SK-N-SH (cell line): ENCODE data around the gene CLTCL1. TPM values are rescaled to one million over a fixed set of nuclear protein-coding genes. Genes with fewer than 3 reads are reported as not detected.

ENCODE experiments used
- CTCF ChIA-PET: fragments of 300-600, 350-600 bp; formaldehyde crosslinking; extraction: SDS; loops from one replicate; lab custom pipeline; 2021; lab: Yijun Ruan, JAX
- POLR2A ChIA-PET: fragments of 350-600 bp; sonication (Branson Sonifier 250); formaldehyde crosslinking; extraction: SDS; loops from one replicate; lab custom pipeline; 2020; ENCODE audit warnings: antibody characterized with exemption, inconsistent platforms; lab: Yijun Ruan, JAX
- DNase-seq: peaks from one replicate; pipeline ENCODE4 v3.0.0; 2012
- H2AFZ ChIP-seq: fragments of 200-600 bp; sonication (generic); 2 replicates; pipeline ENCODE4 v1.8.1; 2016; ENCODE audit warnings: antibody characterized with exemption, mild to moderate bottlenecking, low read depth
- H3F3A ChIP-seq: fragments of 200-600 bp; sonication (generic); replicated peaks from 2 replicates; pipeline ENCODE3; 2016; ENCODE audit warnings: antibody characterized with exemption, mild to moderate bottlenecking; ENCODE audit not compliant: insufficient read depth
- H3K27ac ChIP-seq, 2 experiments: fragments of 200-500 bp in 1 of 2; fragments of 200-600 bp in 1 of 2; sonication (Bioruptor generic) in 1 of 2; sonication (generic), shearing (Covaris generic) in 1 of 2; 2 replicates each; pipeline versions ENCODE4 v1.5.1 to v1.6.1; 2014 to 2016; ENCODE audit warnings: low read depth in 2 of 2, inconsistent platforms in 1 of 2, low read length in 1 of 2, mild to moderate bottlenecking in 1 of 2, mixed read lengths in 1 of 2
- H3K27me3 ChIP-seq: fragments of 200-600 bp; sonication (generic), shearing (Covaris generic); 2 replicates; pipeline ENCODE4 v1.6.1; 2016; ENCODE audit warnings: mixed run types; ENCODE audit not compliant: insufficient read depth
- H3K36me3 ChIP-seq, 2 experiments: fragments of 200-500 bp in 1 of 2; fragments of 200-600 bp in 1 of 2; sonication (Bioruptor generic) in 1 of 2; sonication (generic) in 1 of 2; replicated peaks in 1 of 2; 2 replicates each; pipeline versions ENCODE3 to v1.5.1; 2014 to 2016; ENCODE audit warnings: low read length in 1 of 2, mild to moderate bottlenecking in 1 of 2; ENCODE audit not compliant: insufficient read depth in 2 of 2, control insufficient read depth in 1 of 2
- H3K4me1 ChIP-seq, 2 experiments: fragments of 200-500 bp in 1 of 2; fragments of 200-600 bp in 1 of 2; sonication (Bioruptor generic) in 1 of 2; sonication (generic), shearing (Covaris generic) in 1 of 2; 2 replicates each; pipeline versions ENCODE4 v1.5.1 to v1.6.1; 2014 to 2016; ENCODE audit warnings: low read depth in 1 of 2, low read length in 1 of 2, mixed run types in 1 of 2; ENCODE audit not compliant: insufficient read depth in 2 of 2, control insufficient read depth in 1 of 2
- H3K4me2 ChIP-seq: fragments of 200-600 bp; sonication (generic), shearing (Covaris generic); 2 replicates; pipeline ENCODE4 v1.6.1; 2017; ENCODE audit warnings: mixed run types
- H3K4me3 ChIP-seq, 2 experiments: fragments of 200-500 bp in 1 of 2; fragments of 200-600 bp in 1 of 2; sonication (Bioruptor generic) in 1 of 2; sonication (generic), shearing (Covaris generic) in 1 of 2; 2 replicates each; pipeline versions ENCODE4 v1.5.1 to v1.8.1; 2014 to 2016; ENCODE audit warnings: low read depth in 2 of 2, inconsistent platforms in 1 of 2, low read length in 1 of 2, mild to moderate bottlenecking in 1 of 2, mixed read lengths in 1 of 2, moderate library complexity in 1 of 2
- H3K79me2 ChIP-seq: fragments of 200-600 bp; sonication (generic); 2 replicates; pipeline ENCODE4 v1.8.1; 2017; ENCODE audit warnings: mild to moderate bottlenecking; ENCODE audit not compliant: insufficient read depth
- H3K9ac ChIP-seq: fragments of 200-600 bp; sonication (generic); 2 replicates; pipeline ENCODE4 v1.6.1; 2017; ENCODE audit warnings: mixed run types
- H3K9me2 ChIP-seq: fragments of 200-600 bp; sonication (generic); 2 replicates; pipeline ENCODE4 v1.6.1; 2017; ENCODE audit warnings: mixed run types
- H3K9me3 ChIP-seq: fragments of 200-600 bp; sonication (generic); 2 replicates; pipeline ENCODE4 v1.6.1; 2017; ENCODE audit warnings: mixed run types, mild to moderate bottlenecking, moderate library complexity
- H4K20me1 ChIP-seq: fragments of 200-600 bp; sonication (generic); 2 replicates; pipeline ENCODE4 v1.6.1; 2017; ENCODE audit warnings: mild to moderate bottlenecking, mixed run types; ENCODE audit not compliant: insufficient read depth
- CHD2 ChIP-seq: fragments of 150-350 bp; IDR thresholded peaks from 2 replicates; pipeline ENCODE4 v1.6.1; 2018; ENCODE audit warnings: low read length; ENCODE audit not compliant: partially characterized antibody
- EP300 ChIP-seq, 2 experiments: IDR thresholded peaks; 2 replicates each; pipeline versions ENCODE4 v1.4.0 to v1.6.1; 2012; ENCODE audit warnings: borderline replicate concordance in 1 of 2, low read depth in 1 of 2, low read length in 1 of 2
- EZH2phosphoT487 ChIP-seq: fragments of 200-600 bp; sonication (generic); IDR thresholded peaks from 2 replicates; pipeline ENCODE4 v1.6.1; 2017; ENCODE audit warnings: low read depth, mixed run types, mild to moderate bottlenecking, antibody characterized with exemption, moderate library complexity, borderline replicate concordance
- GATA2 ChIP-seq: sonication (generic); formaldehyde crosslinking; IDR thresholded peaks from 2 replicates; pipeline ENCODE4 v1.5.0; 2020; ENCODE audit warnings: mild to moderate bottlenecking, missing genetic modification reagents
- MXI1 ChIP-seq: IDR thresholded peaks from 2 replicates; pipeline ENCODE4 v1.6.1; 2012; ENCODE audit warnings: mild to moderate bottlenecking, low read depth, low read length, improper control_type of control experiment
- NFIC ChIP-seq: IDR thresholded peaks from 2 replicates; pipeline ENCODE4 v1.4.0; 2012; ENCODE audit warnings: borderline replicate concordance
- NRF1 ChIP-seq: IDR thresholded peaks from 2 replicates; pipeline ENCODE4 v1.6.1; 2012; ENCODE audit warnings: low read depth, mild to moderate bottlenecking, low read length
- POLR2AphosphoS5 ChIP-seq: IDR thresholded peaks from 2 replicates; pipeline ENCODE4 v1.6.1; 2012; ENCODE audit warnings: low read depth, low read length
- RAD21 ChIP-seq: IDR thresholded peaks from 2 replicates; pipeline ENCODE4 v1.6.1; 2012; ENCODE audit warnings: mild to moderate bottlenecking, low read length
- REST ChIP-seq: IDR thresholded peaks from 2 replicates; pipeline ENCODE4 v1.6.1; 2012; ENCODE audit warnings: mild to moderate bottlenecking, low read depth, low read length, moderate library complexity
- RFX5 ChIP-seq: IDR thresholded peaks from 2 replicates; pipeline ENCODE4 v1.6.1; 2012; ENCODE audit warnings: mild to moderate bottlenecking, improper control_type of control experiment, low read length
- SMC3 ChIP-seq: IDR thresholded peaks from 2 replicates; pipeline ENCODE4 v1.6.1; 2012; ENCODE audit warnings: low read depth, low read length, improper control_type of control experiment
- TEAD4 ChIP-seq: IDR thresholded peaks from 2 replicates; pipeline ENCODE4 v1.4.0; 2012; ENCODE audit warnings: mild to moderate bottlenecking, borderline replicate concordance; ENCODE audit not compliant: insufficient read depth
- YY1 ChIP-seq: IDR thresholded peaks from 2 replicates; pipeline ENCODE4 v1.4.0; 2012; ENCODE audit warnings: low read depth, mild to moderate bottlenecking
- WGBS: methylation state at CpG from one replicate; pipeline ENCODE4 v1.1.6; 2017; ENCODE audit warnings: low lambda C conversion rate; 5-methylcytosine and 5-hydroxymethylcytosine counted together
- polyA plus RNA-seq, 3 experiments: library from polyadenylated mRNA; depleted of rRNA; stranded (reverse); fragments of >200 nt; gene quantifications; 2 replicates each; pipeline ENCODE4 v1.2.3, GENCODE V29; 2012
- TF ChIP-seq, protein P1 (sequence below): IDR thresholded peaks from 2 replicates; pipeline ENCODE4 v1.4.0; 2012; ENCODE audit warnings: low read depth, borderline replicate concordance

Gene CLTCL1
- polyA plus RNA-seq, 1 of the 3 experiments (the other 2 are of a cell fraction), result 6.7 TPM

- no peak for DNase-seq
- H3K4me2 ChIP-seq, result no peak overlapping the region
Observed at GRCh38 chr22:19271856-19272535, 19.5 kb downstream of the CLTCL1 start.

More at GRCh38 chr22:19271856-19272535, 19.5 kb downstream of the CLTCL1 start:
- Histone ChIP-seq H2AFZ (no peak overlapping the region), H4K20me1 (no peaks in the 10 kb centered on the region), H3K27me3 (no peaks in the 10 kb centered on the region), H3K79me2 (peaks cover 8% of the 10 kb centered on the region; the same call in 1 of the 2 replicates), H3K27ac (no peak overlapping the region), H3K9me3 (0 out of 2 replicates have a peak, but pooled peaks cover 6% of the 10 kb centered on the region), H3K4me3 (no peak overlapping the region), H3F3A (no peaks in the 10 kb centered on the region), H3K36me3 (peaks cover 4 to 12% of the 10 kb centered on the region in 2 experiments), H3K4me1 (peaks cover 0 to 3% of the 10 kb centered on the region in 2 experiments; a peak in 1 of 4 replicates), H3K9me2 (no peaks in the 10 kb centered on the region), H3K9ac (no peak overlapping the region)
- ChIA-PET POLR2A (no interaction called here), CTCF (interaction anchor here (0.7 kb wide), 1 partner anchor 92 kb away, joined by 3 read pairs; no protein-coding TSS in a partner anchor)
- 83% methylated on average over 9 of the region's 10 CpGs for WGBS
- TF ChIP-seq, protein P1, sequence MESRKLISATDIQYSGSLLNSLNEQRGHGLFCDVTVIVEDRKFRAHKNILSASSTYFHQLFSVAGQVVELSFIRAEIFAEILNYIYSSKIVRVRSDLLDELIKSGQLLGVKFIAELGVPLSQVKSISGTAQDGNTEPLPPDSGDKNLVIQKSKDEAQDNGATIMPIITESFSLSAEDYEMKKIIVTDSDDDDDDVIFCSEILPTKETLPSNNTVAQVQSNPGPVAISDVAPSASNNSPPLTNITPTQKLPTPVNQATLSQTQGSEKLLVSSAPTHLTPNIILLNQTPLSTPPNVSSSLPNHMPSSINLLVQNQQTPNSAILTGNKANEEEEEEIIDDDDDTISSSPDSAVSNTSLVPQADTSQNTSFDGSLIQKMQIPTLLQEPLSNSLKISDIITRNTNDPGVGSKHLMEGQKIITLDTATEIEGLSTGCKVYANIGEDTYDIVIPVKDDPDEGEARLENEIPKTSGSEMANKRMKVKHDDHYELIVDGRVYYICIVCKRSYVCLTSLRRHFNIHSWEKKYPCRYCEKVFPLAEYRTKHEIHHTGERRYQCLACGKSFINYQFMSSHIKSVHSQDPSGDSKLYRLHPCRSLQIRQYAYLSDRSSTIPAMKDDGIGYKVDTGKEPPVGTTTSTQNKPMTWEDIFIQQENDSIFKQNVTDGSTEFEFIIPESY, result no peak
- TF ChIP-seq MXI1, result no peak
- no peak for TF ChIP-seq RAD21
- TF ChIP-seq RFX5, result no peak
- no peak for TF ChIP-seq REST
- no peak for TF ChIP-seq POLR2AphosphoS5
- TF ChIP-seq GATA2, result no peak
- no peak for TF ChIP-seq EZH2phosphoT487
- TF ChIP-seq YY1, result no peak
- no peak for TF ChIP-seq NFIC
- TF ChIP-seq SMC3, result no peak
- TF ChIP-seq CHD2, result no peak
- no peak for TF ChIP-seq TEAD4
- TF ChIP-seq NRF1, result no peak
- TF ChIP-seq EP300 (IDR thresholded peaks at IDR 0.05; ENCODE audit: borderline replicate concordance in 1 of 2, low read depth in 1 of 2, low read length in 1 of 2), result no peak
